Activated CD8-positive, alpha-beta memory T cell treated with anti-CD3 and anti-CD28 coated beads for 36 hours (primary cell): ENCODE data around the gene CYREN. TPM values are rescaled to one million over a fixed set of nuclear protein-coding genes. Genes with fewer than 3 reads are reported as not detected.

Experiments used
- CTCF ChIA-PET: fragments of 350-600 bp; sonication (Branson Sonifier 250); formaldehyde crosslinking; loops from one replicate; lab custom pipeline; 2021; ENCODE audit warnings: antibody characterized with exemption; lab: Charles Lee
- POLR2A ChIA-PET: fragments of 350-600 bp; sonication (Branson Sonifier 250); formaldehyde crosslinking; loops from one replicate; lab custom pipeline; 2021; ENCODE audit warnings: antibody characterized with exemption; lab: Charles Lee
- total RNA-seq, 2 experiments: library from RNA; stranded (reverse); gene quantifications; one replicate each; pipeline ENCODE4 v1.2.3, GENCODE V29; 2021

Gene CYREN
- total RNA-seq, 2 experiments from 2014 or later: 71.4 to 71.7 TPM

- POLR2A ChIA-PET: interaction anchor here (4.2 kb wide), 1 partner anchor 20 kb away, joined by 23 read pairs; the partner anchor contains the start of gene TMEM140
Observed at GRCh38 chr7:135167365-135167917, 3.1 kb downstream of the CYREN start.

DNA sequence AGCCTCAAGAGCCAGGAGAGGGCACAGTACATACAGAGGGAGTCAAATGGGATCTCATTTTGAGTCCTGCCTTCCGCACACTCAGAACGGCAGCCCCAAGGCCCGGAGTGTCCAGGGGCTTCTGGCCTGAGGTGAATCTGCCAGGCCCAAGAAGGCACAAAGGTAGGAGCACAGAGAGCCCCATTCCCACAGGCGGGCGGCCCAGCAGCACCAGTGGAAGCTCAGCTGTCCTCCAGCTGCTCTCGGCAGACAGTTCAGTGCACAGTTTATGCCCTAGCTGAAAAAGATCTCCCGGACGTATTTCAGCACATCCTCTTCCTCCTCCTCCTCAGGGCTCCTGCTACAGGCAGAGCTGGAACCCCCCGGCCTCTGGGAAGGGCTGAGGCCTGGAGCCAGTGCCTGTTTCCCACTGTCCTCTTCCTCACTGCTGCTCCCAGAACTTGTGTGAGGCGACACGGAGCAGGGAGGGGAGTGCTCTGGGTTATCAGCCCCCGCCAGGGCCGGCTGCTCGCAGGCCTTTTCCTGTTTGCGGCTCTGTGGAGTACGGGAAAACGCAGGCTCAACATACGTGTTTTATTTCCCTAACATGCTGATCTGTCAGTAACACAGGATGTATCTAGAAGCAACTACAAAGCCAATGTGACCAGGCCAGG is 4.0 kb downstream of the CYREN start:
- ChIA-PET CTCF (no interaction called here), POLR2A (no interaction called here)

More at GRCh38 chr7:135167365-135167917, 3.1 kb downstream of the CYREN start:
- CTCF ChIA-PET: interaction anchor here (2.8 kb wide), 1 partner anchor 21 kb away, joined by 10 read pairs; the partner anchor contains the start of gene TMEM140

GRCh38 chr7:135165862-135166261 is 4.6 kb downstream of the CYREN start:
- CTCF ChIA-PET: no interaction called here
- POLR2A ChIA-PET: no interaction called here

GRCh38 chr7:135164357-135165061 is 6.0 kb downstream of the CYREN start:
- ChIA-PET CTCF (no interaction called here), POLR2A (interaction anchor here (0.6 kb wide), 1 partner anchor 123 kb away, joined by 3 read pairs; no protein-coding TSS in a partner anchor)

DNA sequence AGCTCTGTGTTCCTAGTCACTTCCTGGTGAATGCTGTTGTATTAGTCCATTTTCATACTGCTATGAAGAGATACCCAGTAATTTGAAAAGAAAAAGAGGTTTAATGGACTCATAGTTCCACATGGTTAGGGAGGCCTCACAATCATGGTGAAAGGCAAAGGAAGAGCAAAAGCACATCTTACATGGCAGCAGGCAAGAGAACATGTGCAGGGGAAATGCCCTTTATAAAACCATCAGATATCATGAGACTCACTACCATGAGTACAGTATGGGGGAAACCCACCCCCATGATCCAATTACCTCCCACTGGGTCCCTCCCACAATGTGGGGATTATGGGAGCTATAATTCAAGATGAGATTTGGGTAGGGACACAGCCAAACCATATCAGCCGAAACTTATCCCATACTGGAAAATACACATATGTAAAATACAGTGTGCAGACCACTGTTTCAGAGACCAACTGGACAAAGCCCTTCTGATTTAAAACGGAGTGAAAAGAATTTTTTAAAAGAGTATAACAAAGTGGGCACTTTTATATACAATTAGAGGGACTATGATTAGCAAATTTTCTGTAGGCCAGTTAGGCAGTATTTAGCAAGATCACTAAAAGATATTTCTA is 8.0 kb downstream of the CYREN start:
- POLR2A ChIA-PET: no interaction called here
- CTCF ChIA-PET: interaction anchor here (1.0 kb wide), 1 partner anchor 8 kb away, joined by 3 read pairs; the partner anchor contains the start of gene CYREN

GRCh38 chr7:135161669-135162068 is 8.8 kb downstream of the CYREN start:
- POLR2A ChIA-PET: no interaction called here
- CTCF ChIA-PET: interaction anchor here (1.0 kb wide), 1 partner anchor 9 kb away, joined by 3 read pairs; the partner anchor contains the start of gene CYREN

DNA sequence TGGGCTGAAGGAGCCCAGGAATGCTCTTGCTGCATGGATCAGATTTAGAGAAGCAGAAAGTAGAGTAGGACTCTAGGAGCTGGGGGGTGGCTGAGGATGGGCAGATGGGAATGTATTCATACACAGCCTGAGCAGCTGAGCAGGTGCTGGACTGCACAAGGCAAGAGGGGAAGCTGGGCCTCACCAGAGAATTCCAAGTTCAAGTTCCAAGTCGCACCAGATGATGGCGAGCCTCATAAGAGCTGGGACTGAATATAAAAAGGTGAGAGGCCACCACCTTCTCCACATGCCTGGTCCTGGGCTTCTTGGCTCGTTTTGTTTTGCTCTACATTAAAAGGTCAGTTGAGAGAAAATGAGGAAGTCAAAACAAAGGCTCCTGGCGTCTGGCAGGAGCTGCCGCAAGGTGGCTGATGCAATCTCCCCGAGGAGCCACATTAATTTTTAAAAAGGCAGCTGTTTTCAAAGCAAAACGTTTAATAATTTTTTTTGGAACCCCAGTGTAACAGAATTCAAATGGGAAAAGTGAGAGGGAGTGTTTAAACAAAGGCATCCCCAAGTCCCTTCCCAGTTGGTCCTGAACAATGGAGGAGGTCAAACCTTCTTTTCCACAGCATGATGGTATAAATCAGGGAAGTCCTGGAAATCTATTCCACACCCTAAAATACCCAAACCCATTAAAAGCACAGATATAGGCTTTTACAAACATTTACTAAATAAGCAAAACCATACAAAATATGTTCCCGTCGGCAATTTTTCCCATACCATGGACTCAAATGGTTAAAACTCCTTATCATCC is 9.5 kb downstream of the CYREN start:
- CTCF ChIA-PET: interaction anchor here (2.5 kb wide), 1 partner anchor 9 kb away, joined by 10 read pairs; the partner anchor contains the start of gene CYREN
- POLR2A ChIA-PET: interaction anchor here (1.0 to 1.1 kb wide), 2 partner anchors 9 to 13 kb away, joined by 3 to 7 read pairs; partner anchors contain the start of gene TMEM140

- POLR2A ChIA-PET: interaction anchor here (0.6 to 1.1 kb wide), 3 partner anchors 9 to 31 kb away, joined by 3 to 7 read pairs (median 3); partner anchors contain the start of gene TMEM140
- CTCF ChIA-PET: interaction anchor here (2.5 kb wide), 1 partner anchor 9 kb away, joined by 10 read pairs; the partner anchor contains the start of gene CYREN
Observed at GRCh38 chr7:135160098-135160857, 10.2 kb downstream of the CYREN start.

- CTCF ChIA-PET: interaction anchor here (2.5 kb wide), 1 partner anchor 10 kb away, joined by 10 read pairs; the partner anchor contains the start of gene CYREN
- POLR2A ChIA-PET: interaction anchor here (0.6 to 1.1 kb wide), 3 partner anchors 10 to 32 kb away, joined by 3 to 7 read pairs (median 3); partner anchors contain the start of gene TMEM140
Observed at GRCh38 chr7:135159359-135160085, 11.0 kb downstream of the CYREN start.

DNA sequence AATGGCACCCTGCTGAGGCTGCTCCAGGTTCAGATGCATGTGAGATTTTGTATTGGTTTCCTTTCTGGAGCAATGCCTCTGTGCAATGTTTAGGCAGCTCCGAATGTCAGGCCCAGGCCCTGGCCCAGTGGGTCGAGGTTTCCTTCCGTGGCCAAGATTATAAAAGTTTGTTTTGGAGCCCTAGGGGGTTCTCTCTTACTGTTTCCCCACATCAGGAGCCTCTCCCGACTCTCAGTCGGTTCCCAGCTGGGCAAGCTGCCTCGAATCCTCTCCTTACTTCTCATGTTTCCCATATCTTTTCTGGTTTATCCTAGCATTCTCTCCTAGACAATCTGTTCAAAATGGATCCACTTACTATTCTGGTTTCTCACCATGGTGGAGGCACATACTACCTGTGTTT is 11.6 kb downstream of the CYREN start:
- ChIA-PET CTCF (interaction anchor here (2.5 kb wide), 1 partner anchor 11 kb away, joined by 10 read pairs; the partner anchor contains the start of gene CYREN), POLR2A (no interaction called here)

- CTCF ChIA-PET: no interaction called here
- POLR2A ChIA-PET: no interaction called here
Observed at GRCh38 chr7:135158141-135158655, 12.3 kb downstream of the CYREN start.

GRCh38 chr7:135156290-135156689 is 14.2 kb downstream of the CYREN start:
- ChIA-PET CTCF (no interaction called here), POLR2A (no interaction called here)

DNA sequence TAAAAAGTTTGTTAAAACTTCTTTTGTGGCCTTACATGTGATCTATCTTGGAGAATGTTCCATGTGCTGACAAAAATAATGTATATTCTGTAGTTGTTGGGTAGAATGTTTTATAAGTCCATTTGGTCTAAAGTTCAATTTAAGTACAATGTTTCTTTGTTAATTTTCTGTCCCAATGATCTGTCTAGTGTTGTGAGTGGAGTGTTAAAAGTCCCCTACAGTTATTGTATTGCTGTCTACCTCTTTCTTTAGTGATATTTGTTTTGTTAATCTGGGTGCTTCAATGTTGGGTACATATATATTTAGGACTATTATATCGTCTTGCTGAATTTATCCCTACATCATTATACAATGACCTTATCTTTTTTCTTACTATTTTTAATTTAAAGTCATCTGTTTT is 15.8 kb downstream of the CYREN start:
- CTCF ChIA-PET: no interaction called here
- POLR2A ChIA-PET: no interaction called here

GRCh38 chr7:135152442-135152841 is 18.1 kb downstream of the CYREN start:
- ChIA-PET POLR2A (no interaction called here), CTCF (no interaction called here)

- POLR2A ChIA-PET: interaction anchor here (1.7 kb wide), 1 partner anchor 20 kb away, joined by 4 read pairs; no protein-coding TSS in a partner anchor
Observed at GRCh38 chr7:135151533-135151932, 19.0 kb downstream of the CYREN start.

GRCh38 chr7:135151132-135151531 is 19.4 kb downstream of the CYREN start:
- CTCF ChIA-PET: interaction anchor here (0.9 to 1.9 kb wide), 2 partner anchors 14 to 18 kb away, joined by 3 to 5 read pairs; no protein-coding TSS in a partner anchor
- POLR2A ChIA-PET: interaction anchor here (1.7 kb wide), 1 partner anchor 20 kb away, joined by 4 read pairs; no protein-coding TSS in a partner anchor

More at GRCh38 chr7:135151533-135151932, 19.0 kb downstream of the CYREN start:
- CTCF ChIA-PET: interaction anchor here (0.9 to 1.9 kb wide), 2 partner anchors 14 to 18 kb away, joined by 3 to 5 read pairs; no protein-coding TSS in a partner anchor
